GM12801 (cell line): Measurements from ENCODE around the gene ATP2A2.

Experiments
- TF ChIP-seq, protein P1 (sequence below): IDR thresholded peaks from one replicate; pipeline ENCODE4 v1.5.1; 2011; ENCODE audit warnings: control low read depth; ENCODE audit not compliant: insufficient read length; ENCODE audit errors: extremely low read depth

Gene ATP2A2

DNA sequence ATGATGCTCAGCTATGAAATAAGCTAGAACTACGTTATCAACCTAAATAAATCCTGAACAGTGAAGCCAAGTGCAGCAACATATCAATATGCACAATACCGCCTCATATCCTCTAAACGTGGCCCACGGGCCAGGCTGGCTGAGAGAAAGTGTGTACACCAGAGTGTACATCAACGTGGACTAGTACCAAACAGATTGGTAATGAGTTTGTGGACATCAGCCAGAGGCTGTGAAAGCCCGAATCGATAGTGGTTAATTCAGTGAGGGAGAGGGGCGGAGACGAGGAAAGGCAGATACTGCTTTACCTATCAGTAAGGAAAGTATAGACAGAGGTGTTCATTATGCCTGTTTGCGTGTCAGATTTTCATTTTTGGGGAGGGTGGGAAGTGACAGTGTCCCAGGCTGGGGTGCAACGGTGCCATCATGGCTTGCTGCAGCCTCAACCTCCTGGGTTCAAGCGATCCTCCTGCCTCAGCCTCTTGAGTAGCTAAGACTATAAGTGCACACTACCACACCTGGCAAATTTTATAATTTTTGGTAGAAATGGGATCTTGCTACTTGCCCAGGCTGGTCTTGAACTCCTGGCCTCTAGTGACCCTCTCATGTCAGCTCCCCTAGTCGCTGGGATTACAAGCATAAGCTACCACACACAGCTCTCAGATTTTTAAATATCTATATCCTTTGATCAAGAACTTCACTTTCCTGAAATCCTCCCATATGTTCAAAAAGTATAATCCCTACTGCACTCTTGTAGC, 72.3 kb downstream of the ATP2A2 start:
- TF ChIP-seq, protein P1, sequence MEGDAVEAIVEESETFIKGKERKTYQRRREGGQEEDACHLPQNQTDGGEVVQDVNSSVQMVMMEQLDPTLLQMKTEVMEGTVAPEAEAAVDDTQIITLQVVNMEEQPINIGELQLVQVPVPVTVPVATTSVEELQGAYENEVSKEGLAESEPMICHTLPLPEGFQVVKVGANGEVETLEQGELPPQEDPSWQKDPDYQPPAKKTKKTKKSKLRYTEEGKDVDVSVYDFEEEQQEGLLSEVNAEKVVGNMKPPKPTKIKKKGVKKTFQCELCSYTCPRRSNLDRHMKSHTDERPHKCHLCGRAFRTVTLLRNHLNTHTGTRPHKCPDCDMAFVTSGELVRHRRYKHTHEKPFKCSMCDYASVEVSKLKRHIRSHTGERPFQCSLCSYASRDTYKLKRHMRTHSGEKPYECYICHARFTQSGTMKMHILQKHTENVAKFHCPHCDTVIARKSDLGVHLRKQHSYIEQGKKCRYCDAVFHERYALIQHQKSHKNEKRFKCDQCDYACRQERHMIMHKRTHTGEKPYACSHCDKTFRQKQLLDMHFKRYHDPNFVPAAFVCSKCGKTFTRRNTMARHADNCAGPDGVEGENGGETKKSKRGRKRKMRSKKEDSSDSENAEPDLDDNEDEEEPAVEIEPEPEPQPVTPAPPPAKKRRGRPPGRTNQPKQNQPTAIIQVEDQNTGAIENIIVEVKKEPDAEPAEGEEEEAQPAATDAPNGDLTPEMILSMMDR = no peak

DNA sequence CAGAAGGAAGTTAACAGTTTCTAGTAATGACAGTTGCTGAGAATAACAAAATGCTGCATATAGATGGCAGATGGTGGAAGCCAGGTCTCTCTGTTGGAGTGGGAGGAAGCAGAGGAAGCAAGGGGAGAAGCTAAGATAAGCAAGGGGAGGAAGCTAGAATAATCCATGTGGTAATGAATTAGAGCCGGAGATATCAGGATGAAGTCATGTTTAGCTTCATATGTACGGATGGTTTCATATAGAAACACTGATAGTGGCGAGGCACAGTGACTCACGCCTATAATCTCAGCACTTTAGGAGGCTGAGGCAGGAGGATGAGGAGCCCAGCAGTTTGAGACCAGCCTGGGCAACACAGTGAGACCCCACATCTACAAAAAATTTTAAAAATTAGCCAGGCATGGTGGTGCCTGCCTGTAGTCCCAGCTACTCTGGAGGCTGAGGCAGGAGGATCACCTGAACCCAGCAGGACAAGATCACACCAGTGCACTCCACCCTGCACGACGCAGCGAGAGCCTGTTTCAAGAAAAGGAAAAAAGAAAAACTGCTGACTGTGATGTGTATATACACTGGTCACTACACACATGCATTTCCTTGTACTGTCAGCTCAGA, 73.2 kb downstream of the ATP2A2 start:
- TF ChIP-seq, protein P1 = no peak

DNA sequence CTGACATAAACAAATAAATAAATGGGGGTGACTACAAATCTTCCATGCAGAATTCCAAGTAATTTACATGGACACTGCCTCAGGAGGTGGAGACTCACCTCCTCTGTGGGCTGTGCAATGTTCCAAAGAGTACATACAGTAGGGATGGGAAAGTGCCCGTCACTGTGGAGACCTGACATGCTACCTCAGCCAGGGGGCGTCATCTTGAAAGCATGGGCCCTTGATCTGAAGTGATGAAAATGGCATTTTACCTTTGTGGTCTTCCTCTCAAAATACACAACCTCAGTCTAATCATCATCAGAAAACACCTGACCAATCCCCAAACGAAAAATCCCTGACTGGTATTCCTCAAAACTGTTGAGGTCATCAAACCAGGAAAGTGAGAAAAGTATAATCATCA, 74.0 kb downstream of the ATP2A2 start:
- TF ChIP-seq, protein P1 = no peak

DNA sequence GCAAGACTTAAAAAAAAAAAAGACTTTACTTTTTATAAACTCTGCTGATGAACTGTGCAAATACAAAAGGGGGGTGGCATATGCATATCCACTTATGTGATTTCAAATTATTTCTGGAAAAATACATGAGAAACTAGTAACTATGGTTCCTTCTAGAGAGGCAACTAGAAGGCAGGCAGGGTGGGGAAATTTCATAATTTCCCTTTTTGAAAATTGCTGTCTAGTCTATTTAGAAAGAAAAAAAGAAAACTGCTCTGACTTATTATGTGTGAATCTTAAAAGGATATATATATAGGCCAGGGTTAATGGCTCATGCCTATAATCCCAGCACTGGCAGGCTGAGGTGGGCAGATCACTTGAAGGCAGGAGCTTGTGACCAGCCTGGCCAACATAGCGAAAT, 80.2 kb downstream of the ATP2A2 start:
- TF ChIP-seq, protein P1 = no peak

DNA sequence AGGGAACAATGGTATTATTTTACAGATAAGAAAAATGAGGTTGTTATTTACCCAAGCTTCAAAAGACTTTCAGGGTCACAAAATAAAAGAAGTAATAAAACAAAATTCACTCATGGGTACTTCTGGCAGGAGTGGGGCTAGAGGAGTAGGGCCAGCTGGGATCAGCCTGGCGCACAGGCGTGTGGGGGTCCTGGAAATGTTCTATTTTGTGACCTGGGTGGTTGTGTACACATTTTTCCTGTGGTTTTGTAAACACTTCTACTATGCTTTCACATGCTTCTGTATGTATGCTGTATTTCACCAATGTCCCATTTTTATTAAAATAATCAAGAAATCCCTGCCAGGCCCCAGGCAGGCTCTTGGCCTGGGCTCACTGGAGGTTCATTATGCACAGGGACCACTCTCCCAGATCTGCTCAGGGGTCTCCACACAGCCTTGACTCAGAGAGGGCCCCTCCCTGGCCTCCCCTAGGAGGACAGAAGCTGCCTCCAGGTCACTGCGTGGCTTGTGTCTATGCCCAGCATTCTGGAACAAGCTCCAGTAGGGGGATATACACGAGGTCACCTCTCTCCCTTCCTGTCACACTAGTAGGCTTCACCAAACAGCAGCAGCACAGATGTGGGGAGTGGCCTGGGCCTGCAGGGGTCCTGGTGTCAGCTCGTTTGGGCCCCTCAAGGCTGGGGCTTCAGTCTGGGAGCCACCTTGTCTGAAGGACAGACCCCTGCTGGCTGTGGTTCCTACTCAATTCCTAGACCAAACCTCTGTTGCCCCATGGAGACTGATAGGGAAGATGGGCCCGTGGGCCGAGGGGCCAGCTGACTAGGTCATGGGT, 84.7 kb downstream of the ATP2A2 start:
- TF ChIP-seq, protein P1 = no peak

DNA sequence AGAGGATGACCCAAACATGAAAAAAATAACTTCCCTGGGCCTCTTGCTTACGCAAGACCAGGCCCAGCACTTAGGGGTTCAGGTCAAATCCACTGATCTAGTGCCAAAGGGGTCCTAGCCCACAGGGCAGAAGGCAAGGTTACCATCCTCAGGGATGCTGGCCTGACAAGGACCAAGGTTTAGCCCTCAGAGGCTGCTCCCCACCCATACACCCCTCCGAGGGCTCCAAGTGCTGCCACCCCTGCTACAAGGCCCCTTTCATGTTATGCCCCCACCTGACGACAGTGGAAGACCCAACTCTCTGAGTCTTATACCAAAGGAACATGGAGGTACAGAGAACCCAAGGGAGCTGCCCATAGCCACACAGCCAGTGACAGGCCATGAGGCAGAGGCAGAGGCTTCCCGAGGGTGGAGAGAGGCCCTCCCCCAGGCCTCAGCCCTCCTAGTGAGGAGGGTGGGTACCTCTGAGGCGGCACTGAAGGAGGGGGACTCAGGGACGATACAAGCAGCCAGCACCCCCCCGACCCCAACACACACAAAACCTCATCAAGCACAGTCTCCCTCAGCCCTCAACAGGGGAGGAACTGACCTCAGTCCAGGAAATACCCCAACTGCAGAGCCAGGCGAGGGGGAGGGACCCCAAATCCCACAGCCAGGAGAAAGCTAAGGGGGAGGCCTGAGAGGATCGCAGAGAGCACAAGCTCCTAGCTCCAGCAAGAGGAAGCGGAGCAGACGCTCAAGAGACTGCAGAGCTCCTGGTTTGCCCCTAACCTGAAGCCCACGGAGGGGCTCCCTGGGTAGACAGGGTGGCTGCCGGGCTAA, 85.5 kb downstream of the ATP2A2 start:
- TF ChIP-seq, protein P1 = no peak
